AG04450 (cell line): ENCODE results near the gene SLC12A8. TPM values are rescaled to one million over a fixed set of nuclear protein-coding genes. Genes with fewer than 3 reads are reported as not detected.

Experiments used
- CTCF ChIA-PET: fragments of 300-600, 350-600 bp; formaldehyde crosslinking; extraction: SDS; loops from one replicate; lab custom pipeline; 2022; ENCODE audit warnings: antibody characterized with exemption, inconsistent platforms; lab: Charles Lee
- POLR2A ChIA-PET: fragments of 350-600 bp; formaldehyde crosslinking; extraction: SDS; loops from one replicate; lab custom pipeline; 2021; ENCODE audit warnings: antibody characterized with exemption, inconsistent platforms; lab: Yijun Ruan, JAX
- DNase-seq: peaks from one replicate; pipeline ENCODE4 v3.0.0-alpha.2; 2011; ENCODE audit warnings: low read depth, low spot score
- H3K27ac ChIP-seq: one replicate; pipeline ENCODE4 v1.5.1; 2012; ENCODE audit warnings: low read depth, low read length, control low read depth
- H3K27me3 ChIP-seq: one replicate; pipeline ENCODE4 v1.6.0; 2012; ENCODE audit warnings: low read length; ENCODE audit not compliant: control insufficient read depth, insufficient read depth
- H3K4me3 ChIP-seq: 2 replicates; pipeline ENCODE4 v1.5.1; 2011; ENCODE audit warnings: mild to moderate bottlenecking, low read depth, low read length, control low read depth
- H3K9me3 ChIP-seq: 2 replicates; pipeline ENCODE4 v1.5.1; 2012; ENCODE audit warnings: low read length; ENCODE audit not compliant: control insufficient read depth, insufficient read depth
- polyA plus RNA-seq: library from polyadenylated mRNA; depleted of rRNA; stranded (reverse); fragments of >200 nt; gene quantifications from 2 replicates; pipeline ENCODE4 v1.2.3, GENCODE V29; 2011
- TF ChIP-seq, protein P1 (sequence below): IDR thresholded peaks from 2 replicates; pipeline ENCODE4 v1.5.1; 2011; ENCODE audit warnings: low read depth, low read length, control low read depth, inconsistent platforms

SLC12A8 gene
- polyA plus RNA-seq, 1 experiment, result 15.3 TPM

DNA sequence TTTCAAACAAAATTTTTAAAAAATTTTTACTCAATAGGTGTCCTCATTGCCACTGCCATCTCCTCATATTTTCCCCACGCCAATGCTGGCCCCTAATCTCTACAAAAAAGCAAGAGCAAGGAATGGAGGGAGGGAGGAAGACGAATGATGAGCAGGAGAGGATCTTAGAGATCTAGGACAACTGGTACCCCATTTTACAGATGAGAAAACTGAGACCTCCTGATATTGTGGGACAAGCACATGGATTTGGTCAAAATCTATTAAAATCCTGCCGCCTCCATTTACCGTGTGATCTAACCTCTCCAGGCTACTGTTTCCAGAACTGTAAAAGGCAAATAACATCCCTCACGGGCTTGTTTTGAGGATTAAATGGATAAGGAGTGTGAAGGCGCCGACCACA, 161.3 kb downstream of the SLC12A8 start:
- Histone ChIP-seq H3K4me3 (peak overlapping the region; percentile 71; the same call in 1 of the 2 replicates), H3K9me3 (no peaks in the 10 kb centered on the region), H3K27ac (peak overlapping the region; percentile 83), H3K27me3 (no peaks in the 10 kb centered on the region)
- TF ChIP-seq, protein P1, sequence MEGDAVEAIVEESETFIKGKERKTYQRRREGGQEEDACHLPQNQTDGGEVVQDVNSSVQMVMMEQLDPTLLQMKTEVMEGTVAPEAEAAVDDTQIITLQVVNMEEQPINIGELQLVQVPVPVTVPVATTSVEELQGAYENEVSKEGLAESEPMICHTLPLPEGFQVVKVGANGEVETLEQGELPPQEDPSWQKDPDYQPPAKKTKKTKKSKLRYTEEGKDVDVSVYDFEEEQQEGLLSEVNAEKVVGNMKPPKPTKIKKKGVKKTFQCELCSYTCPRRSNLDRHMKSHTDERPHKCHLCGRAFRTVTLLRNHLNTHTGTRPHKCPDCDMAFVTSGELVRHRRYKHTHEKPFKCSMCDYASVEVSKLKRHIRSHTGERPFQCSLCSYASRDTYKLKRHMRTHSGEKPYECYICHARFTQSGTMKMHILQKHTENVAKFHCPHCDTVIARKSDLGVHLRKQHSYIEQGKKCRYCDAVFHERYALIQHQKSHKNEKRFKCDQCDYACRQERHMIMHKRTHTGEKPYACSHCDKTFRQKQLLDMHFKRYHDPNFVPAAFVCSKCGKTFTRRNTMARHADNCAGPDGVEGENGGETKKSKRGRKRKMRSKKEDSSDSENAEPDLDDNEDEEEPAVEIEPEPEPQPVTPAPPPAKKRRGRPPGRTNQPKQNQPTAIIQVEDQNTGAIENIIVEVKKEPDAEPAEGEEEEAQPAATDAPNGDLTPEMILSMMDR, result no peak
- ChIA-PET POLR2A (no interaction called here), CTCF (no interaction called here)
- no peak for DNase-seq

DNA sequence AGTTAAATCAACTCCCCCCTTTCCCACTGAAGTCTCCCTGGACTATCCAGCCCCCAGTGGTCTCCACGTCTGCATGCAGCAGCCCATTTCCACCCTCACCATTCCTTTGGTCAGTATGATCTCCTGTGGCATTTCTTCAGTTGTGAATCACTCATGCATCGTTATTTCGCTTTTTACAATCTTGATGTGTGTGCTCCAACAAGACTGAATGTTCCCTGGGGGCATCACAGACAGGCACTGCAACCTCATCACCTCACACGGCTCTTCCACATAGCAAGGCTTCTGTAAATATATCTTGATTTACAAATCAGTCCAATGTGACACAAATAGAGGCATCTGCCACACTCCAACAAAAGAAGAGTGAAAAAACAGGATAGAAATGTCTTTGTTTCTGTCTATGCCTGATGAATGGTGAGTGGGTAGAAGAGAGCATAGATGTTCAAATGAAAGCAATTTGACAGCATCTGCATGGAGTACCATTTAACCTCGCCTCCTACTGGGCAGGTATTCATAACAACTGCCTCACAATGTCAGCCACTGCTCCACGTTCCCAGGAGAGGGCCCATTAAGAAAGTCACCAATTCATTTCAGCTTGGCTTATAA, 162.0 kb downstream of the SLC12A8 start:
- POLR2A ChIA-PET, result no interaction called here
- no peaks in the 10 kb centered on the region for H3K9me3 ChIP-seq
- TF ChIP-seq, protein P1, result no peak
- H3K4me3 ChIP-seq, result no peak overlapping the region
- no peak overlapping the region for H3K27ac ChIP-seq
- CTCF ChIA-PET, result no interaction called here
- H3K27me3 ChIP-seq, result no peaks in the 10 kb centered on the region
- DNase-seq, result no peak

DNA sequence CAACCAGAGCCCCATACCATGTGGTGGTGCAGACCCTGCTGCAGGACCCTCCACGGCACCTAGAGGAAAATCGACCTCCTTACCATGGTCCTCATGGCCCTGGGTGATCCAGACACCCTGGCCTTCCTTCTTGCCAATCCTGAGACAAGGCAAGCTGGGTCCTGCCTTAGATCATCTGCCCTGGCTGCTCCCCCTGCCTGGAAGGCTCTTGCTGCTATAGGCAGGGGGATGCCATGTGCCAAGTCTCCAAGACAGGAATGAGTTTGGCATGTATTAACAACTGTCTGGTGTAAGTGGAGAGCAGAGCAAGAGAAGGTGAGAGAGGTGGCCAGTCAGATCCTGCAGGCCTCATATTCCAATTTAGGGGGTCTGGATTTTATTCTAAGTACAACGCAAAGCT, 164.3 kb downstream of the SLC12A8 start:
- DNase-seq, result no peak
- H3K27me3 ChIP-seq, result no peaks in the 10 kb centered on the region
- CTCF ChIA-PET, result interaction anchor here (1.0 to 1.2 kb wide), 2 partner anchors 65 to 538 kb away, joined by 3 read pairs; no protein-coding TSS in a partner anchor
- H3K4me3 ChIP-seq, result no peak overlapping the region
- no peaks in the 10 kb centered on the region for H3K9me3 ChIP-seq
- TF ChIP-seq, protein P1, result no peak
- POLR2A ChIA-PET, result interaction anchor here (1.5 kb wide), 1 partner anchor 60 kb away, joined by 3 read pairs; no protein-coding TSS in a partner anchor
- no peak overlapping the region for H3K27ac ChIP-seq

DNA sequence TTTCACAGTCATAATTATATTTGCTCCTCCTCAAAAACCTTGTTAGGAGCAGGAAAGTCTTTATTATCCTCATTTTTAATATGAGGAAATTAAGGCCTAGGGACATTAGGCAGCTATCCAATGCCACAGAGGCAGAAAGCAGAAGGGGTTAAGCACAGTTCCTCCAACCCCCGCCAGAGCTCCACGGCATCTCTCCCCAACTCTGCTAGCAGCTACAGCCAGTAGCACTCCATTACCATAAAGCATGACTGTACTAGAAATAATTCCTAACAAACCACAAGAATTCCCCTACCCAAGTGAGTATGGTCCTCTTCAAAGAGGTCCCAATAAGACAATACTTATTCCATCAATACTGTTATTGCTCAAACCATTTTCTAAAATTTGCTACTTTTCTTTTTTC, 166.6 kb downstream of the SLC12A8 start:
- DNase-seq, result no peak
- Histone ChIP-seq H3K27ac (no peak overlapping the region), H3K27me3 (no peaks in the 10 kb centered on the region), H3K4me3 (no peak overlapping the region), H3K9me3 (no peaks in the 10 kb centered on the region)
- ChIA-PET POLR2A (interaction anchor here (0.6 to 1.0 kb wide), 3 partner anchors 17 to 136 kb away, joined by 3 to 4 read pairs (median 3); no protein-coding TSS in a partner anchor), CTCF (interaction anchor here (1.5 kb wide), 1 partner anchor 13 kb away, joined by 5 read pairs; no protein-coding TSS in a partner anchor)
- TF ChIP-seq, protein P1, result peak; percentile 66

DNA sequence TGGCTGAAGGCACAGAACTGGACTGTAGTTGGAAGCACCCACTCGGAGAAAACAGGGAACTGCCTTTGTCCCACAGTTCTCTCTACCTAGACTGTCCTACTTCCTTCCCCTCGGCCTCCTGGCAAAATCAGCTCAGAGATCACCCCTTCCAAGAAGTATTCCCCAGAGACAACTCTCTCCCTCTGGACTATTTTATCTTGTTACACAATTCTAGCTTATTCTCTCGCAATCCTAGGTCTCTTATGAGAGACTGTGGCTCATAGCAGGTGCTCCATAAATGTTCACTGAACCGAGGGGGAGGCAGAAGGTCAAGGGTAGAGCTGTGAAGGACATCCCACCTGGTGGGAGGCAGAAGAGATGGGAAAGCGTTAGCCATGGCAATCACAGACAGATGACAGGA, 167.4 kb downstream of the SLC12A8 start:
- no peak for DNase-seq
- CTCF ChIA-PET, result interaction anchor here (0.5 to 1.5 kb wide), 2 partner anchors 12 to 32 kb away, joined by 3 to 5 read pairs; no protein-coding TSS in a partner anchor
- Histone ChIP-seq H3K4me3 (no peak overlapping the region), H3K27ac (peak overlapping the region; percentile 31), H3K9me3 (no peaks in the 10 kb centered on the region), H3K27me3 (no peaks in the 10 kb centered on the region)
- POLR2A ChIA-PET, result interaction anchor here (1.0 kb wide), 1 partner anchor 18 kb away, joined by 3 read pairs; no protein-coding TSS in a partner anchor
- TF ChIP-seq, protein P1, result no peak
